Measurements from ENCODE around the gene ZAR1L.

DNA sequence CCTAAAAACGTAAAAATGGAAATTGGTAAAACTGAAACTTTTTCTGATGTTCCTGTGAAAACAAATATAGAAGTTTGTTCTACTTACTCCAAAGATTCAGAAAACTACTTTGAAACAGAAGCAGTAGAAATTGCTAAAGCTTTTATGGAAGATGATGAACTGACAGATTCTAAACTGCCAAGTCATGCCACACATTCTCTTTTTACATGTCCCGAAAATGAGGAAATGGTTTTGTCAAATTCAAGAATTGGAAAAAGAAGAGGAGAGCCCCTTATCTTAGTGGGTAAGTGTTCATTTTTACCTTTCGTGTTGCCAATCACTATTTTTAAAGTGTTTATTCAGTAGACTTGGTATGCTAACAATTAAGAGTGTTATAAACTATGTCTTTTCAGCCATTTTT is 25.8 kb upstream of the ZAR1L start:
- TF ChIP-seq, protein P1, sequence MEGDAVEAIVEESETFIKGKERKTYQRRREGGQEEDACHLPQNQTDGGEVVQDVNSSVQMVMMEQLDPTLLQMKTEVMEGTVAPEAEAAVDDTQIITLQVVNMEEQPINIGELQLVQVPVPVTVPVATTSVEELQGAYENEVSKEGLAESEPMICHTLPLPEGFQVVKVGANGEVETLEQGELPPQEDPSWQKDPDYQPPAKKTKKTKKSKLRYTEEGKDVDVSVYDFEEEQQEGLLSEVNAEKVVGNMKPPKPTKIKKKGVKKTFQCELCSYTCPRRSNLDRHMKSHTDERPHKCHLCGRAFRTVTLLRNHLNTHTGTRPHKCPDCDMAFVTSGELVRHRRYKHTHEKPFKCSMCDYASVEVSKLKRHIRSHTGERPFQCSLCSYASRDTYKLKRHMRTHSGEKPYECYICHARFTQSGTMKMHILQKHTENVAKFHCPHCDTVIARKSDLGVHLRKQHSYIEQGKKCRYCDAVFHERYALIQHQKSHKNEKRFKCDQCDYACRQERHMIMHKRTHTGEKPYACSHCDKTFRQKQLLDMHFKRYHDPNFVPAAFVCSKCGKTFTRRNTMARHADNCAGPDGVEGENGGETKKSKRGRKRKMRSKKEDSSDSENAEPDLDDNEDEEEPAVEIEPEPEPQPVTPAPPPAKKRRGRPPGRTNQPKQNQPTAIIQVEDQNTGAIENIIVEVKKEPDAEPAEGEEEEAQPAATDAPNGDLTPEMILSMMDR (IDR thresholded peaks at IDR 0.05): no peak
- TF ChIP-seq POLR2A (IDR thresholded peaks at IDR 0.05) (no peak), POLR2AphosphoS5 (IDR thresholded peaks at IDR 0.05) (no peak)
